ENCODE data around the gene DDX27.

- TF ChIP-seq CTCF (IDR thresholded peaks at IDR 0.05) = peak; percentile 88 to 96 (median 92)
- no peak for TF ChIP-seq POLR2A (IDR thresholded peaks at IDR 0.05)
These were observed 2.1 kb upstream of the DDX27 start for GRCh38 chr20:49216991-49217578.
